Lower leg skin (tissue), 4 donors: ENCODE measurements around the gene MAP2K6. TPM values are rescaled to one million over a fixed set of nuclear protein-coding genes. Genes with fewer than 3 reads are reported as not detected.

Experiments used
- DNase-seq, 2 donors: peaks; one replicate each; pipeline ENCODE4 v3.0.0-alpha.2; 2019; ENCODE audit warnings: low spot score in 2 of 2
- H3K4me3 ChIP-seq: fragments of 200-600 bp; sonication (generic); 2 replicates; pipeline ENCODE4 v1.5.1; 2017; ENCODE audit warnings: mild to moderate bottlenecking, low read depth; ENCODE audit not compliant: poor library complexity, severe bottlenecking
- CTCF ChIP-seq, 3 donors: fragments of 450-650 bp; IDR thresholded peaks; one replicate each; pipeline ENCODE4 v1.5.1; 2016; ENCODE audit warnings: antibody characterized with exemption in 3 of 3, mild to moderate bottlenecking in 3 of 3, moderate library complexity in 2 of 3
- POLR2A ChIP-seq, 2 donors: fragments of 450-650 bp; IDR thresholded peaks; one replicate each; pipeline ENCODE4 v1.6.1; 2016 to 2017; ENCODE audit warnings: antibody characterized with exemption in 2 of 2, mild to moderate bottlenecking in 1 of 2, moderate library complexity in 1 of 2
- WGBS, 2 donors: methylation state at CpG; one replicate each; pipeline ENCODE4 v1.1.5; 2018; 5-methylcytosine and 5-hydroxymethylcytosine counted together
- intact Hi-C: fragments of 100-400 bp; cut with DNase I; formaldehyde crosslinking; loops from one replicate; pipeline ENCODE4 v1.15.0; 2023; ENCODE audit warnings: low total_unique reads
- total RNA-seq, 4 donors: library from RNA; depleted of rRNA; stranded (reverse); fragments of >200 nt; gene quantifications; one replicate each; pipeline ENCODE4 v1.1.0, GENCODE V29; 2016

MAP2K6 gene
- total RNA-seq, 4 donors from 2014 or later = 1.7 to 4.4 (median 2.0) TPM

- no peak overlapping the region for H3K4me3 ChIP-seq
- no peak for DNase-seq
- intact Hi-C loops = no loop called here
- WGBS, 2 donors = 92 to 96% methylated on average over 3 of the region's 3 CpGs
- TF ChIP-seq POLR2A (IDR thresholded peaks at IDR 0.05) = no peak
- no peak for TF ChIP-seq CTCF (IDR thresholded peaks at IDR 0.05)
Observed at GRCh38 chr17:69547947-69548346, 133.4 kb downstream of the MAP2K6 start.

DNA sequence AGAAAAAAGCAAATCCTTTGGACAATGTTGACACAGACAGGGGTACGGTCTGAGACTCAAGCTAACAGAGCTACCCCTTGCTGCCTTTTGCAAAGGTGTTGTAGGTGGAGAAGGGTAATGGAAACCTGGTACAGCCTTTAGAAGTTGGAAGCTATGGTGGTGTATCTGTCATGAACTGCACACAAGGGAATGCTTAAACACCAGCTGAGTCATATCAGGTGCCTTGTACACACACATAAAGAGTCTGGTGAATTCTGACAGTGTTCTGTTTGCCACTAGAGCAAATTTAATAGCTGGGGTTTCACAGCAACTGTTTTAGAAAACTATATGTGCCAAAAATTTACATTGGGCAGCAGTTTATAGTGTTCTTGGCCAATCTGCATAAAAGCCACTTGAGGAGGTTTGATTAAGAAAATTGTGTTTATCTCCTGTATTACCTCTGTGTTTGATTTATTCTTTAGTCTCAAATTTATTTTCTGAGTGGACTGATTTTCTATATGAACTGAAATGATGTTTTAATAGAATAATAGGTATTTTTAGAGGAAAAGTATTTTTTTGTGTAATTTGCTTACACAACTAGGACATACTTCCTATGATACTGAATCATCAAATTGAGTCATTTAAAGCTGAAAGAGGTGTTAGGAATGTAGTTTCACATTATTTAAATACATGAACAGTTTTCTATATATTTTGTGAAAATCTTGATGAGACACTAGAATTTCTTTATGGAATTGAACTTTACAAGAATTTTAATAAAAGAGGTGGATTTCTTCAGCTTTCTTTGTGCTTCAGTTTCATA is 136.9 kb downstream of the MAP2K6 start:
- no peak for DNase-seq
- TF ChIP-seq CTCF (IDR thresholded peaks at IDR 0.05) = no peak
- no peak for TF ChIP-seq POLR2A (IDR thresholded peaks at IDR 0.05)
- WGBS, 2 donors = 100% methylated on average over 1 of the region's 1 CpG
- intact Hi-C loops = no loop called here
- H3K4me3 ChIP-seq = no peak overlapping the region

DNA sequence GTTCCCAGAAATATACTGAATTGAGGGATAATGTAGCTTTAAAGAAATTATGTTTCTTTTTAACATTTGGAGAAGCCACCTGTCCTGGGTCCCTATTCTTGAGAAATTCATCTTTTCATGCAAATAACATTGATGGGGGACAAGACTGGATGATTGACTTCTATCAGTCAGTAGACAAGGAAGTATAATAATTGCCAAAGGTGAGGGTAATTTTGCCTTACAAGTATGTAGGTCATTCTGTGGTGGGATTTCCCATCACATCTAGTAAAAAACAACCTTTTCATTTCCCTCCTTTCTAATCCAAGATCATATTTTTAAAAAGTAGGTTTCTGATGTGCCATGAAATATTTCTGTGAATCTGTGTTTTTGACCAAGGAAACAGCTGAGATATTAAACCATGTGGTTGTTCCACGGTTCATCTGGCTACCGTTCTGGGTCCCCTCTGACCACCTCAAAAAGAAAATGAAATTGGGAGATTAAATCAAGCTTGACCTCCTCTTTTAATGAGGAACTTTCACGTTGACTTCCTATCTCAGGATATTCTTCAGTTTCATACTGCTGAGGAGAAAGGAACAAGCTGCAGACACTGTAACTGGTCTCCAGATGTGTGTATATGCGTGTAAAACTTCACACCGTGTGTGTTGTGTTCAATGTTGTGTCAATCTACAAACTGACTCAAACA is 138.6 kb downstream of the MAP2K6 start:
- TF ChIP-seq POLR2A (IDR thresholded peaks at IDR 0.05) = no peak
- TF ChIP-seq CTCF (IDR thresholded peaks at IDR 0.05) = no peak
- intact Hi-C loops = no loop called here
- no peak for DNase-seq
- no peak overlapping the region for H3K4me3 ChIP-seq
- 84 to 87% methylated on average over 5 of the region's 5 CpGs for WGBS, 2 donors

GRCh38 chr17:69555056-69555455 is 140.6 kb downstream of the MAP2K6 start:
- H3K4me3 ChIP-seq = no peak overlapping the region
- intact Hi-C loops = no loop called here

DNA sequence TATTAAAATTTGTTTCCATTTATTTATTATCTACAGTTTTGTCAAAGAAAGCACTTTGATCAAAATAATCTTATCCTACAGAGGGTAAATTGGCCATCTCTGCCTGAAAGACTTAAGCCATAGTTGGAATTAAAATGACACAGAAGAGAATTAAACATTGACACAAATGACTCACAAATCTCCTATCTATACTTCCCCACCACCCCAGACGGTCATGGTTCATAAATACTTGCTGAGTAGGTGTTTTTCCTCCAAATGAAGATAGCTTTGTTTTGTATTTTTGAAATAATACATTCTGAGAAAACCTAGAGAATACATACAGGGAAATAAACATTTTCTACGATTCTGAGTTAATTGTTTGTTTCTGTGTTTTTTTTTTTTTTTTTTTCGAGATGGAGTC is 142.8 kb downstream of the MAP2K6 start:
- no peak for DNase-seq
- WGBS, 2 donors = 80 to 81% methylated on average over 3 of the region's 3 CpGs
- TF ChIP-seq CTCF (IDR thresholded peaks at IDR 0.05) (no peak), POLR2A (IDR thresholded peaks at IDR 0.05) (no peak)
- intact Hi-C loops = no loop called here
- H3K4me3 ChIP-seq = no peak overlapping the region

More at GRCh38 chr17:69555056-69555455, 140.6 kb downstream of the MAP2K6 start:
- DNase-seq = no peak
- 43 to 54% methylated on average over 2 of the region's 2 CpGs for WGBS, 2 donors
- TF ChIP-seq CTCF (IDR thresholded peaks at IDR 0.05) = no peak
- TF ChIP-seq POLR2A (IDR thresholded peaks at IDR 0.05) = no peak
